GM03348 (cell line): ENCODE data around the gene SPDYE3.
"Not testable (repeated sequence)": the region's sequence is repeated elsewhere in the genome, so short reads cannot be mapped to it uniquely, and the experiment has no call there.

Source experiments
- DNase-seq: peaks from one replicate; pipeline ENCODE4 v3.0.0; 2012; ENCODE audit warnings: low spot score

SPDYE3 gene

DNA sequence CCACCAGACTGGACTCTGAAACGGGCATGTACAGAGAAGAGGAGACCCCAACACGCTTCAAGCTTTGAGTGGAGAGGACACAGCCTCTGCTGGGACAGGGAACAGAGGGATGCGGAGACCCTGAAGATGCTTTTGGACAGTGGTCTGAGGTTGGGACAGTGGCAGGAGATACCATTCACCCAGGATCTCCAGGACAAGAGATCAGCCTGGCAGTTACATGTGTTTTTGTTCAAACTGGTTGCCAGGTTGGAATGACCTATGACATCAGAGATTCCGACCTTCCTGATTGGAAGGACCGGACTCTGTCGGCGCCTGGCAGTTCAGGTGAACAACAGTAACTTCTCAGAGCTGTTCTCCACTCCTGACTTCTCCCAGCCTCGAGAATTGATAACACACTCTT, at the start of gene SPDYE3:
TSS of gene SPDYE3 (plus strand) at position 301 of the 400 bp plus-strand sequence. CDS start 184 bp downstream, outside the sequence.
- DNase-seq = not testable (repeated sequence)

DNA sequence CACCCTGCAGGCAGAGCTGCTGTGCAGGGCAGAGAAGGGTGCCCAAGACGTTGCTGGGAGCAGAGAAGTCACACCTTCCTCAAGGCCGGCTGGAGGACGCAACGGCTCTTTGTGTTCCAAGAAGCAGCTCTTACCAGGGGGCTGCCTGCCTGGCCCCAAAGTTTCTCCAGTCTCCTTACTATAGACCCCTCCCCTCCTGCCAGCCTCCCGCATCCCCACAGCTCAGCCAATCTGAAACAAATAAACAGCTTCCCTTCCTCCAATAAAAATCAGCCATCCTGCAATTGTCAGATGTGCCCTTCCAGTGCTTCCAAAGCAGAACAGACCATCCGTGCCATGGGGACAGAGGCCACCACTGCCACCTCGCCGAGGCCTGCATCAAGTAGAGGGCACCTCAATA, 47.5 kb upstream of the SPDYE3 start:
- DNase-seq = not testable (repeated sequence)

DNA sequence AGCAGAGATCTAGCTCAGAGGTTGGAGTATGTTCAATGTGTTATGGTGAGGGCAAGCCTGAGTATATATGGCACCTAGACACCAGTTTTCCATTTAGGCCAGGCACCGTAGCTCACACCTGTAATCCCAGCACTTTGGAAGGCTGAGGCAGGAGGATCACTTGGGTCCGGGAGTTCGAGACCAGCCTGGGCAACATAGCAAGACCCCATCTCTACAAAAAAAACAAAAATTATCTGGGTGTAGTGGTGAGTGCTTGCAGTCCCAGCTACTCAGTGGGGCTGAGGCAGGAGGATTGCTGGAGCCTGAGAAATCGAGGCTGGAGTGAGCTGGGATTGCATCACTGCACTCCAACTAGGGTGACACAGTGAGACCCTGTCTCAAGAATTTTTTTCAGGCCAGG, 44.6 kb upstream of the SPDYE3 start:
- DNase-seq = not testable (repeated sequence)

GRCh38 chr7:100264223-100264622, 43.3 kb upstream of the SPDYE3 start:
- not testable (repeated sequence) for DNase-seq

- DNase-seq = not testable (repeated sequence)
Measured at GRCh38 chr7:100264669-100265165, 42.8 kb upstream of the SPDYE3 start.

DNA sequence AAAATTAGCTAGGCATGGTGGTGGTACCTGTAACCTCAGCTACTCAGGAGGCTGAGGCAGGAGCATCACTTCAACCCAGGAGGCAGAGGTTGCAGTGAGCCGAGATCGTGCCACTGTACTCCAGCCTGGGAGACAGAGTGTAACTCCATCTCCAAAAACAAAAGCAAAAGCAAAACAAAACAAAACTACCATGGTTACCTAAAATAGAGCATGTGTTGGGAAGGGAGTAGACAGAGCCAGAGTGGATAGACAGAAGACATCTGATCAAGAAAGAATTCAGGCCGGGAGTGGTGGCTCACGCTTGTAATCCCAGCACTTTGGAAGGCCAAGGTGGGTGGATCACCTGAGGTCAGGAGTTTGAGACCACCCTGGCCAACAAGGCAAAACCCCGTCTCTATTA, 41.7 kb upstream of the SPDYE3 start:
- not testable (repeated sequence) for DNase-seq

DNA sequence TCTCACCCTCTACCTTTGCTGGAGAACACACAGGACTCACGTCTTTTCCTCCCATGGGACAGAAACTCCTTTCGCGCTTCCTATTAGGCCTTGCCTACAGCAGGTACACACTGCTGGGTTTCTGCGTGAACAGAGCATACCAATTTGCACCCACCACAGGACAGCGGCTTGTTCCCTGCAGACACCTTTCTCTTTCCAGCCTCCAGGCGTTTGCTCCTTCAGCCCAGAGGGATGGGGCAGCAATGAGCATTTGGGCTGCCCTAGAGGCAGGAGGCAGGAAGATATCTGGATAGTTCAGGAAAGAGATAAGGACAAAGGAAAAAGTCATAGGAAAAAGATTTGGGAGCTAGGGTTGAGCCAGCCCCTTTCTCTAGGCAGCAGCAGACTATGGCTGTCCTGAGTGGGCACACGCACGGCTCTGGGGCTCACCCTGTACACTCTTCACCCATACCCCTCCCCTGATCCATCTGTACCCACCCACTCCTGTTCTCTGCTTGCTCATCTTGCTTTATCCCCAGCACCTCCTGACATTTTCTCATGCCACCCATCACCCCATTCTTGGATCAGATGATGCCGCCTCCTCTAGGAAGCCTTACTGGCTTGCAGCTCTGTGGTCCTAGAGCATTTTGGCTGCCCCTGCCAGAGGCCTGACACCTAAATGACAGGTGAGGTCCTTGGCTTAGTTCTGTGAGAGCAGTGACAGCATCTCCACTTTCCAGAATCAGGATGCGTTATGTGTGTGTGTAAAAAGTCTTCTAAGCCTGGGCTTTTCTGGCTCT, 40.7 kb upstream of the SPDYE3 start:
- no peak for DNase-seq

DNA sequence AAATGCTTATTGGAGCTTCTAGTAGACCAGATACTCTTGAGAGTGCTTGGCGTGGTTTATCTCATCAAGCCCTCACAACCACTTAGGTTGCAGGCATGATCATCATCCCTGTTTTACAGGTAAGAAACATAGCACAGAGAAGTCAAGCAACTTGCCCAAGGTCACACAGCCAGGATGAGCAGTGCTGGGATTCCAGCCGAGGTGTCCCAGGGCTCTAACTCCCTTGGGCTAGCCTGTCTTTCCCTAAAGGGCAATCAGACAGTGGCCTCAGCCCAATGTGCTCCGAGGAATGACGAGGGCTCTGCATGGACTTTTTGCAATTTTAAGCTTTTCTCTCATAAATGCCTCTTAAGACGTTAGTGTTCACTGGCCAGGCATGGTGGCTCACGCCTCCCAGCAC, 39.9 kb upstream of the SPDYE3 start:
- no peak for DNase-seq

GRCh38 chr7:100268882-100269281, 38.6 kb upstream of the SPDYE3 start:
- not testable (repeated sequence) for DNase-seq

- DNase-seq = not testable (repeated sequence)
Measured at GRCh38 chr7:100269306-100270045, 38.0 kb upstream of the SPDYE3 start.

DNA sequence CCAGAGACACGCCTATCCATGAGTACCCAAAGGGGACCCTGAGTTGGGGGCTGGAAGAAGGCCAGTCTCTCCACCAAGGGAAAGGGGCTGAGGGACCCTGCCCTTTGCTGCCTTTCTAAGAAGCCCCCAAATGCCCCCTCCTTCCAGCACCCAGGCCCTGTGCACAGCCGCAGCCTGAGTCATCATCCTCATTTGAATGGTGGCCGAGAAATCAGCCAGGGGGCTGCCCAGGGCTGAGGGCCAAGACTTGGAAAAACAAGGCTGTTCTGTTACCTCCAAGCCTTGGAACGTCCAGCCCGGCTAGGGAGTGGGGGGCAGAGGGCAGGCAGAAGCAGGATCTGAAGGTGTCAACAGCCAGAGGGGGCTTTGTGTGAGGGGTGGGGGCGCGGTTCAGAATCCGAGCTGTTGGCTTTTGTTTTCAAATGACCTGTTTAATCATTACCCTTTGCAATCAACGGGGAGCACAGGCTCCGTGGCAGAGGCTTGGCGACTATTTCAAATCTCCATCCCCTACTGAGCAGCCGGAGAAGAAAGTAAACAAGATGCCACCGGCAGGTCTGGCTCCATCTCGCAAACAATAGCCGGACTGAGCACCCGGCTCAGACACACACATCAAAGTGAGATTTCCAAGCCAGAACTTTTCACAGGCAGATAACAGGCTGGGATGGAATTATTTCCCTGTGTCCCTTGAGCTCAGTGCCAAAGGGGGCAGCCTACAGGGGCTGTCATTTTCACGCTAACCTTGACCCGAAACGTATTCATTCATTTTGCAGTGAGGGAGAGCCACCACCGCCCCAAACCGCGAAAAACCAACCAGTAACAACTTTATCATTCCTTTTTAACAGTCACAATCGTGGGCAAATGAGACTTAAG, 37.2 kb upstream of the SPDYE3 start:
- not testable (repeated sequence) for DNase-seq

- DNase-seq = not testable (repeated sequence)
Measured at GRCh38 chr7:100270941-100271593, 36.4 kb upstream of the SPDYE3 start.

GRCh38 chr7:100271716-100272537, 35.6 kb upstream of the SPDYE3 start:
- DNase-seq = peak; percentile 96

- not testable (repeated sequence) for DNase-seq
Measured at GRCh38 chr7:100272538-100272902, 35.0 kb upstream of the SPDYE3 start.

DNA sequence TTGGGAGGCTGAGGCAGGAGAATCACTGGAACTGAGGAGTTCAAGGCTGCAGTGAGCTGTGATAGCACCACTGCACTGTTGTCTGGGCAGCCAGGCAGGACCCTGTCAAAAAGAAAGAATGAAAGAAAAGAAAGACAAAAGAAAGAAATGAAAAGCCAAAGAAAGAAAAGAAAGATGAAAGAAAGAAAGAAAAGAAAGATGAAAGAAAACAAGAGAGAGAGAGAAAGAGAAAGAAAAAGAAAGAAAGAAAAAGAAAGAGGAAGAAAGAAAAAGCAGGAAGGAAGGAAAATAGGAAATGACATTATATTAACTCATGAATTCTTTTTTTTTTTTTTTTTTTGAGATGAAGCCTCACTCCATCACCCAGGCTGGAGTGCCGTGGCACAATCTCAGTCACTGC, 32.4 kb upstream of the SPDYE3 start:
- DNase-seq = no peak

GRCh38 chr7:100276126-100276525, 31.4 kb upstream of the SPDYE3 start:
- DNase-seq = not testable (repeated sequence)

- DNase-seq = not testable (repeated sequence)
Measured at GRCh38 chr7:100282069-100282608, 25.4 kb upstream of the SPDYE3 start.

GRCh38 chr7:100283147-100283546, 24.4 kb upstream of the SPDYE3 start:
- DNase-seq = not testable (repeated sequence)

GRCh38 chr7:100287191-100287969, 20.1 kb upstream of the SPDYE3 start:
- DNase-seq = not testable (repeated sequence)
